Stimulated activated CD8-positive, alpha-beta memory T cell treated with anti-CD3 and anti-CD28 coated beads, Interleukin-15, amount 100 ng/mL, for 4 hours (primary cell): ENCODE measurements around the gene LEAP2.
"Not testable (repeated sequence)": the region's sequence is repeated elsewhere in the genome, so short reads cannot be mapped to it uniquely, and the experiment has no call there.

Experiments used
- DNase-seq, 2 donors: peaks; one replicate each; pipeline ENCODE4 v3.0.0-alpha.2; 2020; ENCODE audit warnings: low read depth in 2 of 2

The LEAP2 gene

DNA sequence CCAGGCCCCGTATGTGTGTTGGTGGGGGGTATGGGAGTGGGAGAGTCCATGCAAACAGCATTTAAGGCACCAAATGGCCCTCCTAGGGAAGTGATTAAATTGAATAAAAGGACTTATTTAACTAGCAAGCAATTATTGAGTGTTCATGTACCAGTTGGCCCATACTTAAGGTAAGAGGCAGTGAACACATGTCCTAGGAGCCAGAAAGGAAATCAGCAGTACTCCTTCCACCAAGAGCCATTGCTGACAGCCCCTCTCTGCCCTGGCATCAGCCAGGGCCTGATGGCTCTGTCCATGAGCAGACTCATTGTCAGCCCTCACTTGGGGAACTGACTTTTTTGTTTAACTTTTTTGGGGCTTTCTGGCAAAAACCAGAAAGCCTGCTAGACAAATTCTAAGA, 32.6 kb upstream of the LEAP2 start:
- DNase-seq: no peak

DNA sequence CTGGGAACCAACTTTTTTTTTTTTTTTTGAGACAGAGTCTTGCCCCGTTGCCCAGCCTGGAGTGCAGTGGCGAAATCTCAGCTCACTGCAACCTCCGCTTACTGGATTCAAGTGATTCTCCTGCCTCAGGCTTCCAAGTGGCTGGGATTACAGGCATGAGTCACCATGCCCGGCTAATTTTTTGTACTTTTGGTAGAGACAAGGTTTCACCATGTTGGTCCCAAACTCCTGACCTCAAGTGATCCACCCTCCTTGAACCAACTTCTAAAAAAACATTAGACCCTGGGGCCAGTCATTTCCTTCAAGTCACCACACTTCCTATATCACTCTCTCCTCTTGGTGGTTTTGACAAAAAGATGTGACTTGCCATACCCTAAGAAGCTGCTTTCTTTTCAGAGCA, 32.2 kb upstream of the LEAP2 start:
- DNase-seq: no peak

DNA sequence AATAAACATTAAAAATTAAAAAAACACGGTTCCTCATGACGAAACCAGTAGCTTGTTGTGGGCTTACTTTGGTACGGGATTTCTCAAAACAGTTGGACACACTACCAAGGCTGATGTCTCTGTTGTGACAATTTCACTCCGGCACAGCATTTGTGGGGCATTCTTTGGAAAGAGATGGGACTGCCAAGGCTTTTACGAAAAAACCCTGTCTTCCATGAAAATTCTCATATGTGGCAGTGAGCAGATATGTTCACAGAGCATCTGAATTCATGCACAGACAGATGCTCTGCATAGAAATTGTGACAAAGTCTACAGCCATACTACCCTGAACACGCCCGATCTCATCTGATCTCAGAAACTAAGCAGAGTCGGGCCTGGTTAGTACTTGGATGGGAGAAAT, 25.2 kb upstream of the LEAP2 start:
- DNase-seq: no peak

DNA sequence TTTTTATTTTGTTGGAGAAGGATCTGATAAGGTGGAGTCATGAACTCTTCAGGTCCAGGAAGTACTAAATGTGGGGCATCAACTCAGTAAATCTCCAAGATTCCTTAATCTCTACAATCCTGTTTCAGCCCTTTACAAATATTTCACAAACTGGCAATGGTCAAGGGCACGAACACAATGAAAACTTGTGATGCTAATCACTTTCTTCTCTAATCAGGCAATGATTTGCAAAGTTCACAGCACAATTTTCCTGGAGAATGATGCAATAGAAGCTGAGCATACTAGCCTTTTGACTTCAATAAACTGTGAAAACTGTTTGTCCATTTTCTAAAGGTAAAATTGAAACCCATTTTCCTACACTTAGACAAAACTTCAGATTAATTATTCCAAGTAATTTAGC, 24.1 kb upstream of the LEAP2 start:
- no peak for DNase-seq

DNA sequence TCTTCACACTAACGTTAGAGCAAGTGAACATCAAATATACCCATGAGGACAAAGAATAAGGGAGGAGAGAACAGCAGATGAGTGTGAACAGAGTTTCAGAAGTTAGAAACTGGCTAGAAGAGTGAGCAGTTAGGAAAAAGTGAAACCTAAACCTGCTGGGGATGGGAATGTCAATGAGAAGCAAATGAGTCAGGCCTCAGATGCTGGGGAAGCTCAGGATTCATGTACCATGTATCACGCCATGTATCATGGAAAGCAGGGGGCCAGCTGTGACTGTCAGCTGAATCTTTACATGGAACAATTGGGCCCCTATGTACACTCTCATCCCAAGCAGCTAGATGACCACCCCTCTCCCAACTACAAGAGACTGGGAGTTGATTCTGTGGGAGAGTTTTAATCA, 23.4 kb upstream of the LEAP2 start:
- DNase-seq: no peak

DNA sequence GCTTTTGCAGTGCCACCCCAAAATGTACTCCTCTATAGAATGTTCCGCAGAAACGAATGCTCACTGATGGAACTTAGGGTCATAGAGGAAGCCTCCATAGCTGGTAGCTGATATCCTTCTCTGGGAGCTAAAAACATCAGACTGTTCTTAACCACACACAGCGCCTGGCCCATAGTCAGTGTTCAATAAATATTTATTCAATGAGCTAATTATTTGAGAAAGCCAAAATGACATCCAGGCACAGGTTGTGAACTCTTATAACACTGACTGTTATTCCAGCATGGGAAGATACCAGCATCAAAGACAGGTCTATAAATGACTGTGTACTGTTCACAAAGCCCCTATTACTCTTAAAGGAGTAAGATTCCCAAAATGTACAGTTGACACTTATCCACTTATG, 20.1 kb upstream of the LEAP2 start:
- DNase-seq: no peak

DNA sequence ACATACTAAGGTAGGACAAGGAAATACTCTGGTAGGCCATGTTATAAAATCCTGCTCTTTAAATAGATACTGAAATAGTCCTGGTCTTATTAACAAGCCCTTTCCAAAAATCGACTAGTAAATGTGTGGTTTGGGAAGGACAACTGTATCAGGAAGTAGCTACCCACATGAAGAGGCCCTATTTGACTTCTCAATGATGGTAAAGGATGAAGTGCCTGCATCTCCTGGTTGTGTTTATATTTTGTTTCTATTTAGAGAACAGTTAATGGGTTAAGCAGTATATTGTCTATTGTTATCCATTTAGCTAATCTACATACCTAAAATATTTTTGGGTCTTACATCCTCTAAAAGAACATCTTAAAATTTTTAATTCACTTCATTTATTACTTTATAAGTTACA, 19.7 kb upstream of the LEAP2 start:
- DNase-seq: no peak

DNA sequence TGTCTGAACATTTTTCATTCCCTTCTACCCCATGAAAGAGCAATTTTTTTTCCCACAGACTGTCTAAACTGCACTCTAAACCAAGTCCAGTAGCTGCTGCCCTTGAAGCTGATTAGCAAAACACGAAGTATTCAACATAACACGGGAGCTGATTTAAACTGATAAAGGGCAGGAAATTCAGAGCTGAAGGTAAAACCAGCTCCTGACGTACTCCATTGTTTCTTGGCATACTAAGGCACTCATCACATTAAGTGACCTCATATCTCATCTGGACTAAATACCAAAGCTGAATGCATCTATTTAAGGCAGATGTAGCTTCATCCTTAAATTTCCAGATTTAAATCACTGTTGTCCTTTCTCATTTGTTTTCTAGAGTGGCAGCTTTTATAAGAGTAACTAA, 19.2 kb upstream of the LEAP2 start:
- no peak for DNase-seq

DNA sequence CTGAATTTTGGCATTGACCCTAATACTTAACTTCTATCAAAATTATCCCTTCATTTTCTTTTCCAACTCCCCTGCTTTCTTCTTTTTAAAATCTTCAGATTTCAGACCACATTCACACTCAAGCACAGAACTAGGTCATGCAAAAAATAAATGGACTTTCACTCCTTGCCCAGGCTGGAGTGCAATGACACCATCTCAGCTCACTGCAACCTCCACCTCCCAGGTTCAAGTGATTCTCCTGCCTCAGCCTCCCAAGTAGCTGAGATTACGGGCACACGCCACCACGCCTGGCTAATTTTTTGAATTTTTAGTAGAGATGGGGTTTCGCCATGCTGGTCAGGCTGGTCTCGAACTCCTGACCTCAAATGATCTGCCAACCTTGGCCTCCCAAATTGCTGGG, 18.5 kb upstream of the LEAP2 start:
- not testable (repeated sequence) for DNase-seq

DNA sequence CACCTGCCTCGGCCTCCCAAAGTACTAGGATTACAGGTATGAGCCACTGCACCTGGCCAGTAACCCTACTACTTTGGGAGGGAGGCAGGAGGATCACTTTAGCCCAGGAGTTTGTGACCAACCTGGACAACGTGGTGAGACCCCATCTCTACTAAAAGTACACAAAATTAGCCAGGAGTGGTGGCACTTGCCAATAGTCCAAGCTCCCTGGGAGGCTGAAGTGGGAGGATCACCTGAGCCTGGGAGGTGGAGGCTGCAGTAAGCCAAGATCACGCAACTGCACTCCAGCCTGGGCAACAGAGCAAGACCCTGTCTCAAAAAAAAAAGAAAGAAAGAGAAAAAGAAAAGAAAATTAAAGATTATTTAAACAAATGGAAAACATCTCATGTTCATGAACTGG, 17.5 kb upstream of the LEAP2 start:
- no peak for DNase-seq

DNA sequence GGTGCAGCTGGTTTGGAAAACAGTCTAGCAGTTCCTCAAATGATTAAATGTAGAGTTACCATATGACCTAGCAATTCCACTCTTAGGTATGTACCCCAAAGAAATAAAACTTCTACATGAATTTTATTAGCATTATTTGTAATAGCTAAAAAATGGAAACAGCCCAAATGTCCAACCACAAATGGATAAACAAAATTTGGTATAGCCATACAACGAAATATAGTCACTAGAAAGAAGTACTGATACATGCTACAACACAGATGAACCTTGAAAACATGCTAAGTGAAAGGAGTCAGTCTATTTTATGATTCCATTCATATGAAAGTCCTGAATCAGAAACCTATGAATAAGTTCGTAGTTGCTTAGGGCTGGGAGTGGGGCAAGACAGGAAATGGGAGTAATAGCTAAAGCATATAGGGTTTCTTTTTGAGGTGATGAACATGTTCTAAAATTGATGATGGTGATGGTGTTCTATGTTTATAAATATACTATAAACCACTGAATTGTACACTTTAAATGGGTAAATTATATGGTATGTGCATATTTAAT, 13.5 kb upstream of the LEAP2 start:
- DNase-seq: no peak

DNA sequence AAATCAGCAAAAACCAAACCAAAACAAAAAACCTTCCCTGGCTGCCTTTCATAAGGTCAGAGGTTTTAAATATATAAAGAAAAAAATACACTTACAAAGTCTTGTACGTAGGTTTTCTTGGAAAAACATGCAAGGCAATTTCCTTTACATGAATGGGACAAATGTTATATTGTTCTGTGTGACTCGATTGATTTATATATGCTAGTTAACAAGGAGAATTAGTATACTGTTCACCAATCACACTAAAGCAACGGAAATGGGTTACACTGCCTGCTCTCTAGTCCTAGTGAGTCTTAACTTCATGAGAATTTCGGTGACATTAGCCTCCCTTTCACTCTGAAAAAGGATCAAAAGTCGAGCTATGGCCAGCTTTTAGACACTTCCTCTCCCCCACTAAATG, 12.7 kb upstream of the LEAP2 start:
- no peak for DNase-seq

DNA sequence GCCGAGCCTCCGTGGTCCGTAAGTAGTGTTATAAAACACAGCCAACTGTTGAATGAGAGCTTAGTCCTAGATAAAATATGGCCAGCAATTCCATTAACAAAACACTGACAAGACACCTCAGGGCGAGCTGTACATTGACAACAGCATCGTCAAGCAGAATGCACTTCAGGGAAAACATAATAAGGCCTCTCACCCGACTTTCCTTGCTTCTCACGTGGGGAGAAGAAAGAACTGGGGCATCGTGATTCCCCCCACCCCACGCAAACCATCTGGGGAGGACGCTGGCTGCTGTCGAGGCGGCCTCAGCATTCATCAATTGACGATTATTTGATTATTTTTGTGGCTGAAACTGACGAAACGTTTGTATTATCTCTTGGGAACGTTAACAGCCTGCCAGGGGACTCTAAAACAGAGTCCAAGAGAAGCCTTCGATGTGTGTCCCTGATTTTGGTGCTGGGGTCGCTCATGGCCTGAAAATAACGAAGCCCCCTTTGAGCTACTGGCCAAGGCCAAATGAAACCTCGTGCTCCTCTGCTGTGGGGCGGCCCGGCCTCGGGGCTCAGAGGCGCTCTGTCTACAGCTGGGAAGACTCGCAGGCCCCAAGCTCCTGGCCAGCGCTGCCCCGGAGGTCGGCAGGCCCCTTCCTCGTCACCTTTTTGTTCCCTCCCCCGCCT, 7.7 kb upstream of the LEAP2 start:
- DNase-seq: no peak

DNA sequence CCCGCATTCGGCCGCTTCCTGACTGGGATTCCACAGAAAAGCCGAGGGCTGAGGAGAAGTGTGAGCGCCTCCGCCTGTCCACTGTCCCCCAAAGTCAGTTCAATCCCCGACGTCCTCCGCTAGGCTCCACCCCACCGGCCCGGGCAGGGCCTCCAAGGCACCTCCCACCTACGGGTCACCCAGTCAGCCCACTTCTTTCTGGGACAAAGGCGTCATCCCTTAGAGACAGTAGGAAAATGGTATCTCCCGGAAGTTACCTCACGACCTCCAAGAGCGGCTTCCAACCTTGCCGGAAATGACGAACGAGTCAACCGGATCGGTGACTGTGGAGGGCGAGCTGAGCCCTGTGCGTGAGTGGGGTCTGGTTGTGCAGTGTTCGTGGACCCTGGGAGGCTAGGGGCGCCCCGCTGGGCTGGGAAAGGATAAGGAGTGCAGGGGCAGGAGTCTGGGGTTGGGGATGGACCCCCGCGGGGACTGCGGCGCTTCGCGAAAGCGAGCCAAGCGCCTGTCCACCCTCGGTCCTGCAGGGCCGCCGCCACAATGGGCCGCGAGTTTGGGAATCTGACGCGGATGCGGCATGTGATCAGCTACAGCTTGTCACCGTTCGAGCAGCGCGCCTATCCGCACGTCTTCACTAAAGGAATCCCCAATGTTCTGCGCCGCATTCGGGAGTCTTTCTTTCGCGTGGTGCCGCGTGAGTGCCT, 7.0 kb upstream of the LEAP2 start, which contains the start of the genes GDF9 and UQCRQ:
TSS of gene GDF9 (minus strand) at position 128 of the 704 bp plus-strand sequence. CDS start 1,936 bp downstream, outside the sequence.
TSS of gene UQCRQ (plus strand) at position 301 of the 704 bp plus-strand sequence. CDS start at position 541, 240 bp downstream.
- peak; percentile 72 to 89 for DNase-seq

DNA sequence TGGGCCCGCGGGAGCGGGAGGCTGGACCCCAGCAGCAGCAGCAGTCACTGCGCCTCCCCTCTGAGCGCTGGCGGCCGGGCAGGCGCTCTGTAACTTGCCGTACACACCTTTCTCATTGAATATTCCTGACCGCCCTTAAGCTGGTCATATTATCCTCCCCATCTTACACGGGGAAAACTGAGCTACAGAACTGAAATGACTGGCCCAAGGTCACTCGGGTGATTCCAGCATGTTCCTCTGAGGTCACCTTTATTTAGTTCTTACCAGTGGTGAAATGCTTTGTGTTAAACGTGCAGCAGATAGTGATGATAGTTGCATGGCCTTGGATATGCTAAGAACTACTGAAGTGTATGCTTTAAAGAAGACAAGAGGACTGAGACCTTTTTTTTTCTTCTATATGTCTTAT, 6.4 kb upstream of the LEAP2 start:
- DNase-seq: no peak

DNA sequence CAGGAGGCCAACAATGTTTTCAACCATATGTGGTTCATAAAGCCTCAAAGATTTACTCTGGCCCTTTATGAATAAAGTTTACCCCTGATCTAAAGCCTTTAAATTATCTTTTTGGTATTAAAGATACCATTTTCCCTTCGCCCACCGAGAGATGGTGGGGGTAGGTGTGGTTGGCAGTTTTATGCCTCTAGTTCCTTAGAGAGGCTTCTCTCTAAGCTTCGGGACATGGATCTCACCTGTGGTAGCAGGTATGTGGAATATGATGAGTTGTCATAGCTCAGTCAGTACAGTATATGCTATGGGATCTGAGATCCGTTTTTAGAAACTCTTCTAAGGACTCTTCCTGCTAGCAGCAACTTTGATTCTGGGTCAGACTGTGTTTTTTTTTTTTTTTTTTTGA, 4.7 kb upstream of the LEAP2 start:
- no peak for DNase-seq

DNA sequence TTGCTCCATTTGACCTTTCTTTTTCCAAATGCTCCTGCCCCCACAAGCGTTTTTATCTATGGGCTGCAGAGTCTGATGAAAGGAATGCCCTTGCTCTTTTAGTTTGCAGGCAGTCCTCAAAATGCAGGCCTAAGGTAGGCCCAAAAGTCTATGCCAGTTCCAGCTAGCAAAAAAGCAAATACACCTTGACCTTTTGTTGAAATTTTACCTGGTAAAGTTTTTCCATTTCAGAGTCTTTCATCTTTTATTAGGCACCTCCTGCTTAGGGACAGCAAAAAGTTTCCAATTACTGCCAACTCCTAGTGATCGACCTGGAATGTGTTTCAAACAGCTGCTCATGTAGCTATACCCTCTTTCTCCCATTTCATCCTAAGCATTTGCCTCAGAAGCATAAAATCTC, 2.7 kb upstream of the LEAP2 start:
- no peak for DNase-seq

DNA sequence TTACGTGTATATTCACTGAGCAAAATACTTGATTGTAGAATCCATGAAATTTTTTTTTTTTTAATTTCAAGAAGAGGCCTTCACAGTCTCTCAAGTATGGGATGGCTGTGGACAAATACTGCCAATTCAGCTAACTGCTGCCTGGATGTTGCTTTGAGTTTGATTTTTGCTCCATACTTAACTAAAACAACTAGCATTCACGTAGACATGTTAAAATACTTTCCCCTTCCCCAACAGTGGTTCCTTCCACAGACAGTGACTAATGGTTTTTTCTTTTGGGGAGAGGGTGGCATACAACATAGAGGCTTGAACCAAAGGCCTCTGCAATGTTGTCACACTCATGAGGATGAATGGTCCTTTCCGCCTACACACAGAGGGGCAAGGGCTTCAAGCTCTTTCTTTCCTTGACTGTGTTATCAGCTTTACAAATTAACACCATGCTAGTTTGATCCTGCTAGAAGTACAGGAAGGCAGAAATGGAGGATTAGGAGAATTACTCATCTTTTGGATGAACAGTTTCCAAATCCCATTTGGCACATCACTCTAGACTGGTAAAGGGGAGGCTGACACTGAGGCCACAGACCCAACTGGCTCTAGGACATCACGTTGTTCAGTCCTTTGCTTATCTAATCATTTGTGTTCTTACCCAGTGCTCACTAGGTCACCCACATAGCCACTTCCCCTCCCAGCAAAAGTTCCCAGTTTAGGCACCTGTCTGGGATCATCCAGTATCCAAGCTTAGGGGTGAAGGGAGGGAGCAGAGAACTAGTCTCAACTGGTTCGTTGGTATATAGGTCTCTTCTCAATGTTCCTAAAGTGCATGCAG, 1.8 kb upstream of the LEAP2 start:
- DNase-seq: no peak

DNA sequence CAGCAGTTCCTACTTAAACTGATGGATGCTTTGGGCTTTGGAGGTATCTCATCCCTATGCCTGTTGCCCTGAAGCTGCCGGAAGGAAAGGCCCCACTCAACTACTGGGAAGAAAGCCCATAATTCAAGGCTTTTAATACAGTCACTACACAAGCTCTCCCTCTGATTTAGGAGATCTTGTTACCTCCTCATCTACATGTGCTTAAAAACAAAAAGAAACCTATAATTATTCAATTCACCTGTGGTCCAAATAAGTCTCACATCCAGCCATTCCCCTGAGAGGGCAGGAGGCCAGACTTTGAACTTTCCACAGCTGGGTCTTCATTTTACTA, 715 bp upstream of the LEAP2 start:
- DNase-seq: no peak

DNA sequence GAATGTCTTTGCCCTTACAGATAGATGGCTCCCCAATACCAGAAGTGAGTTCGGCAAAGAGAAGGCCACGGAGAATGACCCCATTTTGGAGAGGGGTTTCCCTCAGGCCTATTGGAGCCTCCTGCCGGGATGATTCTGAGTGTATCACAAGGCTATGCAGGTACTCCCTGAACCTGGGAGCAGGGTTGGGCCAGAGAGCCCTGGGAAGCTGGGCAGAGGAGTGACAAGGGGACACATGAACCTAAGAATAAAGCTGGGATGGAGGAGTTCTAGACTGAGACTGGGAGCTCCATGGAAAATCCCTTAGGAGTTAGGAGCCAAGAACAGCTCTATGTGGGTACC, 433 bp downstream of the LEAP2 start:
- no peak for DNase-seq

DNA sequence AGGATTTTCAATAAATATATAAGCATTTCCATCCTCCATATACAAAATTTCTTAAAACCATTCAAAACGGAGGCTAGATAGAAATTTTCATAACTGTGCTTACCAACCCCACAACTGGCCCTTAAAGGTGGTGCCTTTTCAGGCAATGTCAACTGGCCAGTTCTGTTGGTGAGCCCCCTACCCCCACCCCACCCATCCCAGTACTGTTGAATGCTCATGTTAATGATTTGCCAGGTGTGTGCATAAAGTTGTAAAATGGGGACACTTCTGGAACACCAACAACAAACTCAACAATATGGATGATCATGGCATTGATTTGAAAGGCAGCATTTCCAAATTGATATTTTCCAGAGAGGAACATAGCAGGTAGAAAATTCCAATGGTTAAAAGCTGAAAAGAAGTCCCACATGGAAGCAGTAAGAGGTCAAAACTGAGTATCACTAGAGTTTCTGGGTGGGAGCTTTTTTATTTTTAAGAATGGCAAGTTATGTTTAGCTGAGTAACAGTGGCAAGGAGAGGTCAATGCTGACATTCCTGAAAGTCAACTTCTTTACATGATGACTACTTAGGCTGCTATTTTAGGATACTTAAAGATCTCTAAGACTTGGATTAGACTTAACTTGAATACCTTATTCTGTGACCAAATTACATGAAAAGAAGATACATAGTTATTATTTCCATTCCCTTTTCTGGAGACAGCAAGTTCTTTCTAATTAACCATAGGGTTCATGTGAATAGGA, 2.7 kb downstream of the LEAP2 start:
- DNase-seq: no peak

DNA sequence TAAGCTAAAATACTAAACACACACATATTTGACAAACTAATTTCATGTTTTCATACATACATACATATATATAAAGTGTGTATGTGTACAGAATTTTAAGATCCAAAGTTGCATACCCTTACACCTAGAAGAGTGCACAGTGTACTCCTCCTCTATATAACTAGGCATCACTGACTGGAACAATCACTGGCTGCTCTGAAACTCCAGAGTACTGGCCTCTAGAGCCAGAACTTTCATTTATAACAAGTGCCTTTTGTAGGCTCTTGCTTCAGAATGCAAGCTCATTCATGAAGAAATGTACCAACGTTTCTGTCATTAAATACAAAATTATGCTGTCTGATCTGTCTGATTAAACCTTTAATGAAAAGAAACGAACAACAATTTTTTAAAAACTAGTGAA, 4.0 kb downstream of the LEAP2 start:
- DNase-seq: no peak
